Ovary (tissue), 9 donors: ENCODE measurements around the gene JPT1. TPM values are rescaled to one million over a fixed set of nuclear protein-coding genes. Genes with fewer than 3 reads are reported as not detected.
A peak's percentile ranks its signal among the peaks of the same experiment; 100 is the strongest.
"Not testable (repeated sequence)": the region's sequence is repeated elsewhere in the genome, so short reads cannot be mapped to it uniquely, and the experiment has no call there.

Experiments
- DNase-seq, 5 donors: peaks; one replicate each; pipeline ENCODE4 v3.0.0-alpha.2; 2019 to 2020
- H3K27ac ChIP-seq, 2 donors: fragments of 200-600 bp; one replicate each; pipeline versions ENCODE4 v1.5.1 to v1.8.0; 2019 to 2022
- H3K27me3 ChIP-seq: fragments of 200-600 bp; one replicate; pipeline ENCODE4 v1.8.0; 2022
- H3K36me3 ChIP-seq: fragments of 200-600 bp; sonication (generic); one replicate; pipeline ENCODE4 v1.5.1; 2019
- H3K4me1 ChIP-seq: one replicate; pipeline ENCODE4 v1.8.1; 2013; ENCODE audit warnings: mild to moderate bottlenecking, moderate library complexity; ENCODE audit not compliant: insufficient read depth
- H3K4me3 ChIP-seq: fragments of 200-600 bp; sonication (generic); one replicate; pipeline ENCODE4 v1.5.1; 2017
- H3K9me3 ChIP-seq, 2 donors: fragments of 200-600 bp in 1 of 2; sonication (generic) in 1 of 2; one replicate each; pipeline versions ENCODE4 v1.5.1 to v1.8.1; 2013 to 2019; ENCODE audit warnings: mild to moderate bottlenecking in 1 of 2, moderate library complexity in 1 of 2
- CTCF ChIP-seq, 3 donors: fragments of 450-650 bp in 2 of 3; fragments of 200-600 bp in 1 of 3; IDR thresholded peaks; one replicate each; pipeline versions ENCODE4 v1.5.1 to v1.8.0; 2016 to 2022; ENCODE audit warnings: antibody characterized with exemption in 3 of 3, mild to moderate bottlenecking in 1 of 3
- EP300 ChIP-seq: sonication (generic); formaldehyde crosslinking; IDR thresholded peaks from one replicate; pipeline ENCODE4 v1.6.1; 2017; ENCODE audit warnings: antibody characterized with exemption
- POLR2A ChIP-seq: fragments of 450-650 bp; IDR thresholded peaks from one replicate; pipeline ENCODE4 v1.6.1; 2017; ENCODE audit warnings: antibody characterized with exemption, mild to moderate bottlenecking, moderate library complexity
- WGBS, 3 donors: extraction: QIAGEN DNeasy Blood & Tissue Kit in 1 of 3; methylation state at CpG; one replicate each; pipeline versions ENCODE4 v1.1.5 to v1.1.7; 2013 to 2017; 5-methylcytosine and 5-hydroxymethylcytosine counted together
- intact Hi-C, 4 donors: fragments of 100-400 bp; cut with DNase I; formaldehyde crosslinking; loops; one replicate each; pipeline versions ENCODE4 v1.11.0 to v1.15.1; 2022 to 2023
- polyA plus RNA-seq, 2 donors: library from polyadenylated mRNA; stranded (reverse); fragments of 200-250 nt in 1 of 2; fragments of 350-450 nt in 1 of 2; fragmentation: Illumina TruSeq in 1 of 2; extraction: RNeasy Lipid Tissue Mini Kit (QIAGEN cat#74804) in 1 of 2; gene quantifications; one replicate each; pipeline ENCODE4 v1.2.3, GENCODE V29; 2013 to 2014
- total RNA-seq, 7 donors: library from RNA; depleted of rRNA in 2 of 7; stranded (reverse); fragments of >200 nt in 2 of 7; fragmentation: NEBNext Ultra II Directional in 3 of 7; extraction: Animal tissue kit (Norgen Biotek cat#: 25700) in 3 of 7; gene quantifications; one replicate each; pipeline versions ENCODE4 v1.1.0 to v1.2.4, GENCODE V29; 2016 to 2023
- donor health status: DM: no; HTN: no; CAD: no; lungs with moderate emphysema.
- donor health status: DM: no; HTN: no; CAD: no.
- donor health status: Bipolar disorder and iron deficiency.
- donor health status: DM: yes; HTN: yes; CAD: no.
- donor health status: DM: no; HTN: no; CAD: no.
- donor health status: DM: yes; HTN: yes; CAD: no.

Gene JPT1
- total and polyA plus RNA-seq, 9 donors, result 12.9 to 54.5 (median 20.2) TPM

GRCh38 chr17:75173526-75173925 is 19.2 kb upstream of the JPT1 start:
- no peaks in the 10 kb centered on the region for H3K4me1 ChIP-seq
- WGBS, 3 donors, result 82 to 86% (median 83%) methylated on average over 4 of the region's 4 CpGs
- peak in 1 of 5 donors; percentile 13 for DNase-seq
- no peaks in the 10 kb centered on the region for H3K9me3 ChIP-seq
- no peak for TF ChIP-seq EP300
- no peak for TF ChIP-seq CTCF (IDR thresholded peaks at IDR 0.05)
- H3K27me3 ChIP-seq, result no peaks in the 10 kb centered on the region
- intact Hi-C loops, result loop anchor here in 1 of 4 donors (10.0 kb wide), 1 partner anchor 59 kb away; no protein-coding TSS in a partner anchor
- H3K27ac ChIP-seq, result no peak overlapping the region
- no peaks in the 10 kb centered on the region for H3K36me3 ChIP-seq
- H3K4me3 ChIP-seq, result no peak overlapping the region

- no peaks in the 10 kb centered on the region for H3K36me3 ChIP-seq
- H3K27ac ChIP-seq, result no peak overlapping the region
- H3K9me3 ChIP-seq, result no peaks in the 10 kb centered on the region
- 81 to 82% (median 82%) methylated on average over 4 of the region's 4 CpGs for WGBS, 3 donors
- TF ChIP-seq EP300 (no peak), POLR2A (no peak), CTCF (IDR thresholded peaks at IDR 0.05) (no peak)
- no peak overlapping the region for H3K4me3 ChIP-seq
- peak in 1 of 5 donors; percentile 21 for DNase-seq
- intact Hi-C loops, result no loop called here
- no peaks in the 10 kb centered on the region for H3K27me3 ChIP-seq
- H3K4me1 ChIP-seq, result no peaks in the 10 kb centered on the region
Measured at GRCh38 chr17:75168998-75169397, 14.7 kb upstream of the JPT1 start.

GRCh38 chr17:75164606-75165005 is 10.3 kb upstream of the JPT1 start:
- WGBS, 3 donors, result 97% methylated on average over 15 of the region's 15 CpGs
- H3K9me3 ChIP-seq, H3K36me3 ChIP-seq, H3K27me3 ChIP-seq, H3K4me3 ChIP-seq, intact Hi-C loops, DNase-seq, H3K27ac ChIP-seq, H3K4me1 ChIP-seq: not testable (repeated sequence)

- no peaks in the 10 kb centered on the region for H3K4me1 ChIP-seq
- no peak overlapping the region for H3K27ac ChIP-seq
- no peaks in the 10 kb centered on the region for H3K9me3 ChIP-seq
- intact Hi-C loops, result no loop called here
- TF ChIP-seq CTCF (IDR thresholded peaks at IDR 0.05) (no peak), EP300 (no peak), POLR2A (no peak)
- no peak overlapping the region for H3K4me3 ChIP-seq
- DNase-seq, result no peak
- H3K27me3 ChIP-seq, result no peaks in the 10 kb centered on the region
- WGBS, 3 donors, result 85 to 91% (median 90%) methylated on average over 5 of the region's 5 CpGs
- H3K36me3 ChIP-seq, result no peaks in the 10 kb centered on the region
Measured at GRCh38 chr17:75163074-75163473, 8.8 kb upstream of the JPT1 start.

GRCh38 chr17:75160211-75160610 is 5.9 kb upstream of the JPT1 start:
- Histone ChIP-seq H3K9me3 (no peaks in the 10 kb centered on the region), H3K27ac (no peak overlapping the region), H3K4me1 (no peaks in the 10 kb centered on the region), H3K4me3 (no peak overlapping the region), H3K36me3 (no peaks in the 10 kb centered on the region), H3K27me3 (no peaks in the 10 kb centered on the region)
- TF ChIP-seq EP300, result no peak
- no peak for DNase-seq
- intact Hi-C loops, result no loop called here
- WGBS, 3 donors, result 90 to 93% (median 90%) methylated on average over 5 of the region's 5 CpGs
